HCT116 (cell line): ENCODE data around the gene GPR180. TPM values are rescaled to one million over a fixed set of nuclear protein-coding genes. Genes with fewer than 3 reads are reported as not detected.
A peak's percentile ranks its signal among the peaks of the same experiment; 100 is the strongest.

Experiments used
- ATAC-seq: fragments of 200-7000 bp; cut with Tn5 transposase; 2 replicates; pipeline ENCODE4 v1.9.1; 2020; ENCODE audit warnings: mild to moderate bottlenecking, moderate library complexity
- BruUV-seq: library from RNA; stranded (reverse); fragments of 400-500 nt; replicated peaks from 2 replicates; lab custom pipeline; 2021; lab: Mats Ljungman, UMichigan
- CTCF ChIA-PET: fragments of 300-600 bp; sonication (Branson Sonifier 250); formaldehyde crosslinking; loops from one replicate; lab custom pipeline; 2021; ENCODE audit warnings: antibody characterized with exemption; lab: Charles Lee
- POLR2A ChIA-PET: fragments of 300-600, 350-600 bp; sonication (Branson Sonifier 250); formaldehyde crosslinking; loops from one replicate; lab custom pipeline; 2021; ENCODE audit warnings: antibody characterized with exemption; lab: Charles Lee
- RAD21 ChIA-PET, 2 experiments: fragments of 300-600 bp; sonication (Branson Sonifier 250); formaldehyde crosslinking; loops; one replicate each; lab custom pipeline; 2023; ENCODE audit warnings: low total read pairs in 2 of 2; ENCODE audit not compliant: uncharacterized antibody in 2 of 2, unreplicated experiment in 2 of 2, low non-redundant PET in 1 of 2; lab: Charles Lee
- DNase-seq: peaks from one replicate; pipeline ENCODE4 v3.0.0-alpha.2; 2010; ENCODE audit warnings: low read depth, low spot score
- H2AFZ ChIP-seq: fragments of 200-600 bp; shearing (Covaris generic), sonication (generic); 2 replicates; pipeline ENCODE4 v1.6.1; 2017; ENCODE audit warnings: low read depth, mixed run types, mixed read lengths, antibody characterized with exemption, low read length; ENCODE audit not compliant: poor library complexity, severe bottlenecking
- H3K27ac ChIP-seq: 2 replicates; pipeline ENCODE4 v1.5.1; 2012; ENCODE audit warnings: low read depth, low read length
- H3K27me3 ChIP-seq: fragments of 200-600 bp; sonication (generic); 2 replicates; pipeline ENCODE4 v1.6.1; 2016; ENCODE audit warnings: mixed run types, low read length, mixed read lengths; ENCODE audit not compliant: insufficient read depth
- H3K36me3 ChIP-seq, 2 experiments: fragments of 200-500 bp in 1 of 2; fragments of 200-600 bp in 1 of 2; sonication (Bioruptor generic) in 1 of 2; sonication (generic) in 1 of 2; 2 replicates each; pipeline versions ENCODE4 v1.5.1 to v1.6.1; 2014 to 2016; ENCODE audit warnings: low read length in 2 of 2, inconsistent platforms in 1 of 2, mixed read lengths in 1 of 2, mixed run types in 1 of 2; ENCODE audit not compliant: insufficient read depth in 2 of 2, control insufficient read depth in 1 of 2
- H3K4me1 ChIP-seq, 2 experiments: fragments of 200-600 bp in 1 of 2; sonication (generic) in 1 of 2; 2 replicates each; pipeline versions ENCODE4 v1.5.1 to v1.6.1; 2012 to 2017; ENCODE audit warnings: low read length in 2 of 2, inconsistent platforms in 1 of 2, mild to moderate bottlenecking in 1 of 2, mixed read lengths in 1 of 2, mixed run types in 1 of 2, moderate library complexity in 1 of 2; ENCODE audit not compliant: insufficient read depth in 2 of 2, control insufficient read depth in 1 of 2
- H3K4me2 ChIP-seq: fragments of 200-600 bp; sonication (generic); 2 replicates; pipeline ENCODE4 v1.6.1; 2017; ENCODE audit warnings: mixed run types, low read length, mixed read lengths
- H3K4me3 ChIP-seq, 2 experiments: fragments of 200-600 bp in 1 of 2; sonication (generic) in 1 of 2; replicated peaks in 1 of 2; 2 replicates each; pipeline ENCODE4 v1.5.1; 2011 to 2016; ENCODE audit warnings: low read length in 2 of 2, control low read depth in 1 of 2, low read depth in 1 of 2, mild to moderate bottlenecking in 1 of 2, mixed read lengths in 1 of 2, mixed run types in 1 of 2
- H3K79me2 ChIP-seq: fragments of 200-600 bp; sonication (generic); 2 replicates; pipeline ENCODE4 v1.6.1; 2017; ENCODE audit warnings: mild to moderate bottlenecking, mixed run types, low read length, moderate library complexity, mixed read lengths; ENCODE audit not compliant: insufficient read depth
- H3K9ac ChIP-seq: fragments of 200-600 bp; sonication (generic); 2 replicates; pipeline ENCODE4 v1.6.1; 2016; ENCODE audit warnings: low read length, mixed read lengths
- H3K9me2 ChIP-seq: fragments of 200-600 bp; sonication (generic), shearing (Covaris generic); 2 replicates; pipeline ENCODE4 v1.6.1; 2017; ENCODE audit warnings: mixed run types, mild to moderate bottlenecking, moderate library complexity; ENCODE audit not compliant: insufficient read depth
- H3K9me3 ChIP-seq, 2 experiments: fragments of 200-500 bp in 1 of 2; fragments of 200-600 bp in 1 of 2; sonication (Bioruptor generic) in 1 of 2; sonication (generic) in 1 of 2; 2 replicates each; pipeline ENCODE4 v1.6.1; 2014 to 2017; ENCODE audit warnings: low read length in 2 of 2, mixed read lengths in 2 of 2, inconsistent platforms in 1 of 2, low read depth in 1 of 2, mild to moderate bottlenecking in 1 of 2, mixed run types in 1 of 2, moderate library complexity in 1 of 2; ENCODE audit not compliant: control insufficient read depth in 1 of 2, insufficient read depth in 1 of 2
- H4K20me1 ChIP-seq: fragments of 200-600 bp; sonication (generic), shearing (Covaris generic); 2 replicates; pipeline ENCODE4 v1.6.1; 2017; ENCODE audit warnings: mixed run types, mild to moderate bottlenecking, moderate library complexity; ENCODE audit not compliant: insufficient read depth
- ATF3 ChIP-seq: IDR thresholded peaks from 2 replicates; pipeline ENCODE4 v1.6.1; 2012
- CBX3 ChIP-seq: IDR thresholded peaks from 2 replicates; pipeline ENCODE4 v1.6.1; 2012; ENCODE audit warnings: low read depth
- CTCF ChIP-seq, 3 experiments: fragments of 200-600 bp in 1 of 3; sonication (generic) in 1 of 3; IDR thresholded peaks in 2 of 3; conservative IDR thresholded peaks in 1 of 3; 2 replicates each; pipeline ENCODE4 v1.5.1; 2012 to 2017; ENCODE audit warnings: low read depth in 2 of 3, low read length in 2 of 3, antibody characterized with exemption in 1 of 3, borderline replicate concordance in 1 of 3, control low read depth in 1 of 3, mild to moderate bottlenecking in 1 of 3, mixed read lengths in 1 of 3, mixed run types in 1 of 3, moderate library complexity in 1 of 3; ENCODE audit not compliant: insufficient read depth in 1 of 3
- EZH2 ChIP-seq: fragments of 200-600 bp; sonication (generic); IDR thresholded peaks from 2 replicates; pipeline ENCODE4 v1.6.1; 2017; ENCODE audit warnings: antibody characterized with exemption, mixed run types
- POLR2A ChIP-seq: IDR thresholded peaks from 2 replicates; pipeline ENCODE4 v1.7.0; 2011; ENCODE audit warnings: borderline replicate concordance; ENCODE audit not compliant: insufficient read depth, insufficient read length; ENCODE audit errors: extremely low read depth
- POLR2AphosphoS5 ChIP-seq: IDR thresholded peaks from 2 replicates; pipeline ENCODE4 v1.6.1; 2011; ENCODE audit warnings: mild to moderate bottlenecking, low read depth, low read length, moderate library complexity
- RAD21 ChIP-seq: IDR thresholded peaks from 2 replicates; pipeline ENCODE4 v1.6.1; 2012; ENCODE audit warnings: low read depth, mild to moderate bottlenecking
- TCF7L2 ChIP-seq: IDR thresholded peaks from 2 replicates; pipeline ENCODE4 v1.7.0; 2011; ENCODE audit warnings: borderline replicate concordance, inconsistent platforms; ENCODE audit not compliant: insufficient read depth, insufficient read length; ENCODE audit errors: extremely low read depth
- ZBTB33 ChIP-seq: IDR thresholded peaks from 2 replicates; pipeline ENCODE4 v1.6.1; 2011; ENCODE audit warnings: mild to moderate bottlenecking, low read length, moderate library complexity; ENCODE audit not compliant: insufficient replicate concordance; ENCODE audit errors: extremely low read depth
- ZFX ChIP-seq: fragments of 450-650 bp; IDR thresholded peaks from 2 replicates; pipeline ENCODE4 v1.6.1; 2017
- ZNF274 ChIP-seq: fragments of 200-500 bp; sonication (Bioruptor generic); IDR thresholded peaks from 2 replicates; pipeline ENCODE4 v1.6.1; 2014; ENCODE audit warnings: mild to moderate bottlenecking, low read depth, low read length, inconsistent platforms
- intact Hi-C: fragments of 100-400 bp; cut with micrococcal nuclease; formaldehyde crosslinking; loops from 2 replicates; pipeline ENCODE4 v1.10.0; 2022
- total RNA-seq: library from RNA; stranded (reverse); gene quantifications from one replicate; pipeline ENCODE4 v1.2.1, GENCODE V29; 2021; ENCODE audit not compliant: unreplicated experiment

GPR180 gene
- total RNA-seq, 1 experiment from 2014 or later = 6.4 TPM

GRCh38 chr13:94595950-94596574 is 5.6 kb upstream of the GPR180 start, which contains the start of gene TGDS:
Gene TGDS, minus strand, starts transcription at chr13:94596152. Its CDS starts 16 bp downstream, at chr13:94596136.
- ChIA-PET RAD21 (no interaction called here), CTCF (interaction anchor here (0.8 to 1.2 kb wide), 3 partner anchors 18 to 1065 kb away, joined by 3 to 5 read pairs (median 4); no protein-coding TSS in a partner anchor), POLR2A (interaction anchor here (0.7 to 1.5 kb wide), 4 partner anchors 9 to 29 kb away, joined by 3 to 7 read pairs (median 5); no protein-coding TSS in a partner anchor)
- peak within 1 kb of the TSS; percentile 85 for H3K4me2 ChIP-seq
- ATAC-seq (peak; percentile 97), DNase-seq (peak; percentile 88)
- peak within 1 kb of the TSS; percentile 90 for H3K9ac ChIP-seq
- peak within 1 kb of the TSS; percentile 56 for H3K27ac ChIP-seq
- H3K4me1 ChIP-seq = peaks cover 10 to 19% of the 10 kb centered on the region in 2 experiments
- H3K36me3 ChIP-seq = peaks cover 9 to 15% of the 10 kb centered on the region in 2 experiments; a peak in 3 of 4 replicates
- H3K79me2 ChIP-seq = peaks cover 49% of the 10 kb centered on the region
- intact Hi-C loops = loop anchor here (2.0 kb wide), 1 partner anchor 47 kb away; no protein-coding TSS in a partner anchor
- H3K9me3 ChIP-seq = no peaks in the 10 kb centered on the region
- TF ChIP-seq TCF7L2 (peak; percentile 44), ZFX (no peak), ZNF274 (no peak), ATF3 (no peak), POLR2AphosphoS5 (peak; percentile 97), POLR2A (peak; percentile 94), CTCF (IDR thresholded peaks at IDR 0.05 in 2 of 3, conservative IDR thresholded peaks at IDR 0.05 in 1 of 3; ENCODE audit: borderline replicate concordance in 1 of 3, insufficient read depth in 1 of 3, low read depth in 2 of 3, low read length in 2 of 3) (no peak), EZH2 (no peak), CBX3 (no peak), ZBTB33 (peak; percentile 83), RAD21 (no peak)
- peak within 1 kb of the TSS; percentile 92 for H2AFZ ChIP-seq
- H4K20me1 ChIP-seq = no peaks in the 10 kb centered on the region
- H3K9me2 ChIP-seq = no peaks in the 10 kb centered on the region
- peak within 1 kb of the TSS; percentile 84 to 94 for H3K4me3 ChIP-seq
- TSS peak; percentile 74 for BruUV-seq
- no peaks in the 10 kb centered on the region for H3K27me3 ChIP-seq
